Effector memory CD4-positive, alpha-beta T cell (primary cell): ENCODE data around the gene MRPL24.
"Not testable (repeated sequence)": the region's sequence is repeated elsewhere in the genome, so short reads cannot be mapped to it uniquely, and the experiment has no call there.

Experiments
- DNase-seq, 3 donors: peaks; one replicate each; pipeline ENCODE4 v3.0.0-alpha.2; 2020
- H3K27ac ChIP-seq: 2 replicates; pipeline ENCODE4 v1.7.0; 2013; ENCODE audit warnings: mild to moderate bottlenecking, low read length, moderate library complexity; ENCODE audit not compliant: insufficient read depth, poor library complexity, severe bottlenecking
- H3K27me3 ChIP-seq: replicated peaks from 2 replicates; pipeline ENCODE4 v1.7.0; 2013; ENCODE audit warnings: mild to moderate bottlenecking, low read length; ENCODE audit not compliant: insufficient read depth, control insufficient read depth, poor library complexity, severe bottlenecking
- H3K36me3 ChIP-seq: 2 replicates; pipeline ENCODE4 v1.7.0; 2013; ENCODE audit warnings: mild to moderate bottlenecking, low read length, moderate library complexity; ENCODE audit not compliant: control insufficient read depth, insufficient read depth
- H3K4me1 ChIP-seq: 2 replicates; pipeline ENCODE4 v1.7.0; 2013; ENCODE audit warnings: low read length, mild to moderate bottlenecking; ENCODE audit not compliant: control insufficient read depth, insufficient read depth, poor library complexity, severe bottlenecking
- H3K4me3 ChIP-seq: 2 replicates; pipeline ENCODE4 v1.7.0; 2013; ENCODE audit warnings: low read length, low read depth, mild to moderate bottlenecking; ENCODE audit not compliant: insufficient read depth, poor library complexity, severe bottlenecking
- H3K9me3 ChIP-seq: 2 replicates; pipeline ENCODE4 v1.7.0; 2013; ENCODE audit warnings: mild to moderate bottlenecking, low read length, moderate library complexity; ENCODE audit not compliant: control insufficient read depth

MRPL24 gene

GRCh38 chr1:156772728-156773497 is 32.0 kb upstream of the MRPL24 start:
- H3K27ac ChIP-seq = no peak overlapping the region
- no peak overlapping the region for H3K4me3 ChIP-seq
- no peaks in the 10 kb centered on the region for H3K9me3 ChIP-seq
- no peak for DNase-seq
- H3K27me3 ChIP-seq = no peaks in the 10 kb centered on the region
- peaks cover 27% of the 10 kb centered on the region for H3K4me1 ChIP-seq
- H3K36me3 ChIP-seq = peaks cover 9% of the 10 kb centered on the region

- H3K4me1 ChIP-seq = peaks cover 25% of the 10 kb centered on the region
- H3K9me3 ChIP-seq = no peaks in the 10 kb centered on the region
- no peak overlapping the region for H3K27ac ChIP-seq
- no peak for DNase-seq
- H3K27me3 ChIP-seq = no peaks in the 10 kb centered on the region
- peaks cover 9% of the 10 kb centered on the region for H3K36me3 ChIP-seq
- H3K4me3 ChIP-seq = no peak overlapping the region
Measured at GRCh38 chr1:156772222-156772621, 31.3 kb upstream of the MRPL24 start.

GRCh38 chr1:156768610-156769295 is 27.9 kb upstream of the MRPL24 start:
- no peak for DNase-seq
- no peaks in the 10 kb centered on the region for H3K9me3 ChIP-seq
- H3K4me3 ChIP-seq = peak overlapping the region; percentile 93
- peaks cover 9% of the 10 kb centered on the region for H3K36me3 ChIP-seq
- no peaks in the 10 kb centered on the region for H3K27me3 ChIP-seq
- H3K27ac ChIP-seq = peak overlapping the region; percentile 98
- H3K4me1 ChIP-seq = peaks cover 28% of the 10 kb centered on the region

GRCh38 chr1:156767879-156768604 is 27.2 kb upstream of the MRPL24 start:
- H3K36me3 ChIP-seq = peaks cover 9% of the 10 kb centered on the region
- H3K9me3 ChIP-seq = no peaks in the 10 kb centered on the region
- peak overlapping the region; percentile 98 for H3K27ac ChIP-seq
- no peaks in the 10 kb centered on the region for H3K27me3 ChIP-seq
- peak; percentile 9 to 33 (median 15) for DNase-seq
- H3K4me3 ChIP-seq = peak overlapping the region; percentile 93
- H3K4me1 ChIP-seq = peaks cover 28% of the 10 kb centered on the region

GRCh38 chr1:156767101-156767878 is 26.4 kb upstream of the MRPL24 start, which contains the start of gene PRCC:
TSS of gene PRCC (plus strand) at chr1:156767535. CDS start at chr1:156767772, 237 bp downstream.
- no peaks in the 10 kb centered on the region for H3K27me3 ChIP-seq
- H3K27ac ChIP-seq = peak within 1 kb of the TSS; percentile 98
- peaks cover 9% of the 10 kb centered on the region for H3K36me3 ChIP-seq
- H3K4me3 ChIP-seq = peak within 1 kb of the TSS; percentile 93
- H3K4me1 ChIP-seq = peaks cover 28% of the 10 kb centered on the region
- H3K9me3 ChIP-seq = no peaks in the 10 kb centered on the region
- DNase-seq = peak; percentile 95 to 98 (median 96)

GRCh38 chr1:156766298-156767100 is 25.6 kb upstream of the MRPL24 start:
- Histone ChIP-seq H3K27me3 (no peaks in the 10 kb centered on the region), H3K9me3 (no peaks in the 10 kb centered on the region), H3K36me3 (peaks cover 9% of the 10 kb centered on the region), H3K4me1 (peaks cover 28% of the 10 kb centered on the region), H3K4me3 (peak overlapping the region; percentile 55), H3K27ac (peak overlapping the region; percentile 98)
- no peak for DNase-seq

GRCh38 chr1:156765666-156766065 is 24.8 kb upstream of the MRPL24 start:
- Histone ChIP-seq H3K4me3 (no peak overlapping the region), H3K9me3 (no peaks in the 10 kb centered on the region), H3K36me3 (peaks cover 3% of the 10 kb centered on the region), H3K27ac (no peak overlapping the region), H3K27me3 (no peaks in the 10 kb centered on the region), H3K4me1 (peaks cover 24% of the 10 kb centered on the region)
- DNase-seq = no peak

- H3K4me1 ChIP-seq = peaks cover 21% of the 10 kb centered on the region
- H3K27ac ChIP-seq, H3K4me3 ChIP-seq, DNase-seq, H3K36me3 ChIP-seq, H3K27me3 ChIP-seq, H3K9me3 ChIP-seq: not testable (repeated sequence)
Measured at GRCh38 chr1:156765136-156765535, 24.2 kb upstream of the MRPL24 start.

GRCh38 chr1:156760796-156761104 is 19.9 kb upstream of the MRPL24 start:
- DNase-seq = no peak
- Histone ChIP-seq H3K9me3 (no peaks in the 10 kb centered on the region), H3K36me3 (no peaks in the 10 kb centered on the region), H3K27ac (no peak overlapping the region), H3K4me3 (no peak overlapping the region), H3K4me1 (no peaks in the 10 kb centered on the region), H3K27me3 (no peaks in the 10 kb centered on the region)
